Right lobe of liver (tissue), 4 donors: ENCODE data around the gene KRT10.

Experiments used
- POLR2A ChIP-seq: fragments of 450-650 bp; IDR thresholded peaks from one replicate; pipeline ENCODE4 v1.6.1; 2017; ENCODE audit warnings: antibody characterized with exemption, mild to moderate bottlenecking
- TF ChIP-seq, protein P1 (sequence below), 4 donors: fragments of 200-600 bp in 3 of 4; fragments of 450-650 bp in 1 of 4; IDR thresholded peaks; one replicate each; pipeline versions ENCODE4 v1.5.1 to v1.8.0; 2016 to 2022; ENCODE audit warnings: antibody characterized with exemption in 4 of 4, mild to moderate bottlenecking in 2 of 4
- donor health status: DM: no; HTN: no; CAD: no.
- donor health status: DM: no; HTN: no; CAD: no.
- donor health status: DM: no; HTN: yes; CAD: no.

DNA sequence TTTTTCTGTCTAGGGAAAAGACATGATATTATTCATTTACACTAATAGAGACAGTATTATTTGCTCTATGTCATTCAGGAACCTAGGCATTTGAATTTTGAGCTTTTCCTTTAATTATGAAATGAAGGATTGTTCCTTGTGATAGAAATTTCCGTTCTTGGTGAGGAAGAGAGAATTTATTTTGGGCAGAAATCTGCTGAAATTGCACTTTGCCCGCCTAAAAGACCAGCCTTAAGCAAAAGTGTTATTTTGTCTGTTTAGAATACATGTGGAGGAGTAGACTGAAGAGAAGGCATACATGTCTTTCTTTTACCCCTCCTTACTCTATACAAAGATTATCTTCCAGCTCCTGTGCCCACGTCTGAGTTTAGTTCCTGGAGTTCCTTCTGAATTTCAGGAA is 16.8 kb upstream of the KRT10 start:
- TF ChIP-seq, protein P1, sequence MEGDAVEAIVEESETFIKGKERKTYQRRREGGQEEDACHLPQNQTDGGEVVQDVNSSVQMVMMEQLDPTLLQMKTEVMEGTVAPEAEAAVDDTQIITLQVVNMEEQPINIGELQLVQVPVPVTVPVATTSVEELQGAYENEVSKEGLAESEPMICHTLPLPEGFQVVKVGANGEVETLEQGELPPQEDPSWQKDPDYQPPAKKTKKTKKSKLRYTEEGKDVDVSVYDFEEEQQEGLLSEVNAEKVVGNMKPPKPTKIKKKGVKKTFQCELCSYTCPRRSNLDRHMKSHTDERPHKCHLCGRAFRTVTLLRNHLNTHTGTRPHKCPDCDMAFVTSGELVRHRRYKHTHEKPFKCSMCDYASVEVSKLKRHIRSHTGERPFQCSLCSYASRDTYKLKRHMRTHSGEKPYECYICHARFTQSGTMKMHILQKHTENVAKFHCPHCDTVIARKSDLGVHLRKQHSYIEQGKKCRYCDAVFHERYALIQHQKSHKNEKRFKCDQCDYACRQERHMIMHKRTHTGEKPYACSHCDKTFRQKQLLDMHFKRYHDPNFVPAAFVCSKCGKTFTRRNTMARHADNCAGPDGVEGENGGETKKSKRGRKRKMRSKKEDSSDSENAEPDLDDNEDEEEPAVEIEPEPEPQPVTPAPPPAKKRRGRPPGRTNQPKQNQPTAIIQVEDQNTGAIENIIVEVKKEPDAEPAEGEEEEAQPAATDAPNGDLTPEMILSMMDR (IDR thresholded peaks at IDR 0.05), result no peak
- TF ChIP-seq POLR2A, result no peak
